Measurements from ENCODE around the gene SPTBN5.

- TF ChIP-seq, protein P1, sequence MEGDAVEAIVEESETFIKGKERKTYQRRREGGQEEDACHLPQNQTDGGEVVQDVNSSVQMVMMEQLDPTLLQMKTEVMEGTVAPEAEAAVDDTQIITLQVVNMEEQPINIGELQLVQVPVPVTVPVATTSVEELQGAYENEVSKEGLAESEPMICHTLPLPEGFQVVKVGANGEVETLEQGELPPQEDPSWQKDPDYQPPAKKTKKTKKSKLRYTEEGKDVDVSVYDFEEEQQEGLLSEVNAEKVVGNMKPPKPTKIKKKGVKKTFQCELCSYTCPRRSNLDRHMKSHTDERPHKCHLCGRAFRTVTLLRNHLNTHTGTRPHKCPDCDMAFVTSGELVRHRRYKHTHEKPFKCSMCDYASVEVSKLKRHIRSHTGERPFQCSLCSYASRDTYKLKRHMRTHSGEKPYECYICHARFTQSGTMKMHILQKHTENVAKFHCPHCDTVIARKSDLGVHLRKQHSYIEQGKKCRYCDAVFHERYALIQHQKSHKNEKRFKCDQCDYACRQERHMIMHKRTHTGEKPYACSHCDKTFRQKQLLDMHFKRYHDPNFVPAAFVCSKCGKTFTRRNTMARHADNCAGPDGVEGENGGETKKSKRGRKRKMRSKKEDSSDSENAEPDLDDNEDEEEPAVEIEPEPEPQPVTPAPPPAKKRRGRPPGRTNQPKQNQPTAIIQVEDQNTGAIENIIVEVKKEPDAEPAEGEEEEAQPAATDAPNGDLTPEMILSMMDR (conservative IDR thresholded peaks at IDR 0.05; ENCODE audit: low read depth, low read length) = no peak
- no peak for TF ChIP-seq EZH2 (IDR thresholded peaks at IDR 0.05; ENCODE audit: low read length, unreplicated experiment)
- TF ChIP-seq EZH2phosphoT487 (IDR thresholded peaks at IDR 0.05; ENCODE audit: borderline replicate concordance, low read length) = no peak
Measured at GRCh38 chr15:41873711-41874110, 20.1 kb downstream of the SPTBN5 start.

Measured in PC-3 (cell line).